ENCODE results near the gene PTPRU. TPM values are rescaled to one million over a fixed set of nuclear protein-coding genes. Genes with fewer than 3 reads are reported as not detected.

The PTPRU gene
- total RNA-seq, 1 donor from 2014 or later = 19.0 TPM

DNA sequence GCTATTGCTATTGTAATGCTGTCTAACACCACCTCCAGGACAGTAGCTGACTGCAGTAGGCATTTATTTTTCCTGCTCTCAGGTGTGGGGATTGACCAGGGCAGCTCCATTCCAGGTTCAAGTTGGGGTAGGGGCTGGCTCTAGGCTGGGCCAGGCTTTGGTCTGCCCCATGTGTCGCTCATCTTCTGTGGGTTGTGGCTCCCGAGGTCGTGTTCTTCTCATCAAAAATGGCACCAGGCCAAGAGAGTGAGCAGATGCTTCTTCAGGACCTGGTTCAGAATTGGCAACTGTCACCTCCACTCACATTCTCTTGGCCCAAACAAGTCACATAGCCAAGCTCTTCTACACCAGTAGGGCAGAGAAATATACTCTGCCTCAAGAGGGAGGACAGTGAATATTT is 133.7 kb downstream of the PTPRU start:
- no peak overlapping the region for H3K4me3 Mint-ChIP-seq (ENCODE audit: unreplicated experiment)
- H3K9me3 Mint-ChIP-seq (ENCODE audit: unreplicated experiment) = no peaks in the 10 kb centered on the region
- H3K36me3 Mint-ChIP-seq (ENCODE audit: low read depth, unreplicated experiment) = peaks cover 5% of the 10 kb centered on the region
- H3K4me1 Mint-ChIP-seq (ENCODE audit: unreplicated experiment) = no peaks in the 10 kb centered on the region
- no peak for DNase-seq (ENCODE audit: low spot score)
- H3K27ac Mint-ChIP-seq (ENCODE audit: unreplicated experiment) = no peak overlapping the region
- TF ChIP-seq, protein P1, sequence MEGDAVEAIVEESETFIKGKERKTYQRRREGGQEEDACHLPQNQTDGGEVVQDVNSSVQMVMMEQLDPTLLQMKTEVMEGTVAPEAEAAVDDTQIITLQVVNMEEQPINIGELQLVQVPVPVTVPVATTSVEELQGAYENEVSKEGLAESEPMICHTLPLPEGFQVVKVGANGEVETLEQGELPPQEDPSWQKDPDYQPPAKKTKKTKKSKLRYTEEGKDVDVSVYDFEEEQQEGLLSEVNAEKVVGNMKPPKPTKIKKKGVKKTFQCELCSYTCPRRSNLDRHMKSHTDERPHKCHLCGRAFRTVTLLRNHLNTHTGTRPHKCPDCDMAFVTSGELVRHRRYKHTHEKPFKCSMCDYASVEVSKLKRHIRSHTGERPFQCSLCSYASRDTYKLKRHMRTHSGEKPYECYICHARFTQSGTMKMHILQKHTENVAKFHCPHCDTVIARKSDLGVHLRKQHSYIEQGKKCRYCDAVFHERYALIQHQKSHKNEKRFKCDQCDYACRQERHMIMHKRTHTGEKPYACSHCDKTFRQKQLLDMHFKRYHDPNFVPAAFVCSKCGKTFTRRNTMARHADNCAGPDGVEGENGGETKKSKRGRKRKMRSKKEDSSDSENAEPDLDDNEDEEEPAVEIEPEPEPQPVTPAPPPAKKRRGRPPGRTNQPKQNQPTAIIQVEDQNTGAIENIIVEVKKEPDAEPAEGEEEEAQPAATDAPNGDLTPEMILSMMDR (IDR thresholded peaks at IDR 0.05; ENCODE audit: unreplicated experiment) = no peak
- H3K27me3 Mint-ChIP-seq (ENCODE audit: unreplicated experiment) = peaks cover 7% of the 10 kb centered on the region

DNA sequence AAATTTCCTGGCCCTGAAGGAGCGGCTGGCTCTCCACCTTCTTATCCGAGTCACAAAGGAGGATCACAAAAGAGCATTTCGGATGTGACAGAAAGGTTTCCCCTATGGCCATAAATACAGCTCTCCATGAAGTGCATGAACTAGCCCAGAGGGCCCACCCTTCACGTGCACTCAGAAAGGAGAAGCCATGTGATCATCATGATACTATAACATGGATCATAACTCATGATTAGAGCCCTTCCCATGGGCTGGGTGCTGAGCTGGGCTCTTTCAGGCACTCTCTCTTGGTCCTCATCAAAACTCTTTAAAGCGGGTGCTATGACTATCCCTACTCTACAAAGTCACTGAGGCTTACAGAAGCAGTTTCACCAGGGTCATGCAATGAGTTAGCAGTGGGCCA is 135.0 kb downstream of the PTPRU start:
- Mint-ChIP-seq H3K27me3 (ENCODE audit: unreplicated experiment) (peaks cover 7% of the 10 kb centered on the region), H3K36me3 (ENCODE audit: low read depth, unreplicated experiment) (peaks cover 5% of the 10 kb centered on the region), H3K4me1 (ENCODE audit: unreplicated experiment) (no peaks in the 10 kb centered on the region), H3K4me3 (ENCODE audit: unreplicated experiment) (no peak overlapping the region), H3K9me3 (ENCODE audit: unreplicated experiment) (peaks cover under 1% of the 10 kb centered on the region), H3K27ac (ENCODE audit: unreplicated experiment) (no peak overlapping the region)
- DNase-seq (ENCODE audit: low spot score) = no peak
- TF ChIP-seq, protein P1 (IDR thresholded peaks at IDR 0.05; ENCODE audit: unreplicated experiment) = no peak

DNA sequence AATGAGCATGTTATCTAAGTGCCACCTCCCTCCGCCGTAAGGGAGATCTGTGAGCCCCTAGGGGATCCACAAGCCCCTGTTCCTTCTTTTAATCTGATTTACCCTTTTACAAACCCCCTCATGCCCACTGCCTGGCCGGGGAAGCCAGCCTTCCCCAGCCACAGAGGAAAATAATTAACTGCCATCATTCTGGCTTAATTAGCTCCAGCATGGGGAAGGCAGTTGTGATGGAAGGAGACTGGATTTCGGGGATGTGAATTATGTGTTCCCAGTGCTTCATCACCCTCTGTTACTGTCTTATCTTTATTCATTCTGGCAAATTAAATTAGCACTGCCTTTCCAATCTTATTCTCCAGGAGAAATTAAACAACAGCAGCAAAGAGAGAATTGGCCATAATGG is 135.8 kb downstream of the PTPRU start:
- DNase-seq (ENCODE audit: low spot score) = no peak
- H3K27me3 Mint-ChIP-seq (ENCODE audit: unreplicated experiment) = peaks cover 7% of the 10 kb centered on the region
- H3K9me3 Mint-ChIP-seq (ENCODE audit: unreplicated experiment) = peaks cover 5% of the 10 kb centered on the region
- TF ChIP-seq, protein P1 (IDR thresholded peaks at IDR 0.05; ENCODE audit: unreplicated experiment) = no peak
- peaks cover 5% of the 10 kb centered on the region for H3K36me3 Mint-ChIP-seq (ENCODE audit: low read depth, unreplicated experiment)
- no peak overlapping the region for H3K4me3 Mint-ChIP-seq (ENCODE audit: unreplicated experiment)
- H3K4me1 Mint-ChIP-seq (ENCODE audit: unreplicated experiment) = no peaks in the 10 kb centered on the region
- H3K27ac Mint-ChIP-seq (ENCODE audit: unreplicated experiment) = no peak overlapping the region

Other genes starting within 250 kb of the PTPRU start
- gene TMEM200B, start 112.6 kb upstream of the PTPRU start, total RNA-seq (ENCODE audit: unreplicated experiment) = 0.95 TPM
- gene SRSF4, start 54.6 kb upstream of the PTPRU start, total RNA-seq (ENCODE audit: unreplicated experiment) = 68.6 TPM
- gene MECR, start 5.6 kb upstream of the PTPRU start, total RNA-seq (ENCODE audit: unreplicated experiment) = 20.2 TPM

Data from endothelial cell (in vitro differentiated cells).